ENCODE data around the gene CHST9.

The CHST9 gene

DNA sequence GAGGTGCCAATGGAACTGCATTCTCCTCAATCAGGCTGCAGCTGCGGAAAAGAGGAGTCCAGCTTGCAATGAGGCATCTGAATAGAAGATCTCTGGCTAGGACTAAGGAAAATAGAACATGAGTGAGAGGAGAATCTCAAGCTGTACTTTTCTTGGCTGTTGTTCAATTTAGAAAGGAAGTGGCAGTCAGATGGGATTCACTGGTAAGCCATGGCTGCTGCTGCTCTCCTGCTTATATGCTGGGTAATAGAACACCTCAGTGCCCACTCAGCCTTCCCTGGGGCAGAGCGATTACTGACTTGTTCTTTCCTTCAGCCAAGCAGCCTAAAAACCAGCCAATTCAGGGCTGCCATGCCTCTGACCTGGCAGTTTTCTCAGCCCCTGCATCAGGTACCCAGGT is 17.6 kb upstream of the CHST9 start:
- CTCF ChIA-PET = no interaction called here
- DNase-seq (ENCODE audit: extremely low spot score) = no peak
- POLR2A ChIA-PET = no interaction called here
- TF ChIP-seq LEF1 (IDR thresholded peaks at IDR 0.05; ENCODE audit: borderline replicate concordance) (no peak), FOXM1 (IDR thresholded peaks at IDR 0.05; ENCODE audit: borderline replicate concordance) (no peak), SUZ12 (IDR thresholded peaks at IDR 0.05) (no peak), ZNF384 (IDR thresholded peaks at IDR 0.05) (no peak), SP1 (IDR thresholded peaks at IDR 0.05) (no peak)

- TF ChIP-seq FOXK2 (IDR thresholded peaks at IDR 0.05) = no peak
- TF ChIP-seq ARNT (IDR thresholded peaks at IDR 0.05) = no peak
- no peak for TF ChIP-seq NFRKB (IDR thresholded peaks at IDR 0.05)
- TF ChIP-seq ZNF384 (IDR thresholded peaks at IDR 0.05) = no peak
- POLR2A ChIA-PET = no interaction called here
- DNase-seq (ENCODE audit: extremely low spot score) = no peak
- CTCF ChIA-PET = no interaction called here
Measured at GRCh38 chr18:27198036-27198435, 12.9 kb upstream of the CHST9 start.

- no peak for DNase-seq (ENCODE audit: extremely low spot score)
- POLR2A ChIA-PET = no interaction called here
- no peak for TF ChIP-seq TARDBP (IDR thresholded peaks at IDR 0.05)
- no peak for TF ChIP-seq NFRKB (IDR thresholded peaks at IDR 0.05)
- no peak for TF ChIP-seq SUZ12 (IDR thresholded peaks at IDR 0.05)
- no peak for TF ChIP-seq PKNOX1 (IDR thresholded peaks at IDR 0.05)
- no peak for TF ChIP-seq CTBP1 (IDR thresholded peaks at IDR 0.05; ENCODE audit: borderline replicate concordance)
- no peak for TF ChIP-seq SP1 (IDR thresholded peaks at IDR 0.05)
- CTCF ChIA-PET = no interaction called here
Measured at GRCh38 chr18:27188309-27188708, 3.2 kb upstream of the CHST9 start.

- ChIA-PET POLR2A (no interaction called here), CTCF (no interaction called here)
- TF ChIP-seq FOXK2 (IDR thresholded peaks at IDR 0.05) = no peak
- TF ChIP-seq SP1 (IDR thresholded peaks at IDR 0.05) = no peak
- TF ChIP-seq TARDBP (IDR thresholded peaks at IDR 0.05) = no peak
- no peak for DNase-seq (ENCODE audit: extremely low spot score)
Measured at GRCh38 chr18:27185897-27186296, 789 bp upstream of the CHST9 start.

GRCh38 chr18:27184115-27185024 is 738 bp downstream of the CHST9 start:
- TF ChIP-seq CTBP1 (IDR thresholded peaks at IDR 0.05; ENCODE audit: borderline replicate concordance) = no peak
- no peak for TF ChIP-seq HDGF (IDR thresholded peaks at IDR 0.05; ENCODE audit: borderline replicate concordance)
- TF ChIP-seq SP1 (IDR thresholded peaks at IDR 0.05) = no peak
- no peak for TF ChIP-seq ELF4 (IDR thresholded peaks at IDR 0.05)
- TF ChIP-seq PKNOX1 (IDR thresholded peaks at IDR 0.05) = no peak
- TF ChIP-seq TARDBP (IDR thresholded peaks at IDR 0.05) = no peak
- TF ChIP-seq ARNT (IDR thresholded peaks at IDR 0.05) = no peak
- TF ChIP-seq NFRKB (IDR thresholded peaks at IDR 0.05) = no peak
- TF ChIP-seq FOXM1 (IDR thresholded peaks at IDR 0.05; ENCODE audit: borderline replicate concordance) = no peak
- TF ChIP-seq FOXA1 (IDR thresholded peaks at IDR 0.05) = no peak
- TF ChIP-seq LEF1 (IDR thresholded peaks at IDR 0.05; ENCODE audit: borderline replicate concordance) = no peak
- no peak for TF ChIP-seq L3MBTL2 (conservative IDR thresholded peaks at IDR 0.05)
- TF ChIP-seq FOXK2 (IDR thresholded peaks at IDR 0.05) = no peak
- no peak for TF ChIP-seq SUZ12 (IDR thresholded peaks at IDR 0.05)
- no peak for TF ChIP-seq BHLHE40 (IDR thresholded peaks at IDR 0.05; ENCODE audit: borderline replicate concordance)
- no peak for TF ChIP-seq ZNF384 (IDR thresholded peaks at IDR 0.05)
- CTCF ChIA-PET = interaction anchor here (0.6 kb wide), 1 partner anchor 113 kb away, joined by 3 read pairs; no protein-coding TSS in a partner anchor
- POLR2A ChIA-PET = no interaction called here
- DNase-seq (ENCODE audit: extremely low spot score) = peak; percentile 23

- ChIA-PET POLR2A (no interaction called here), CTCF (no interaction called here)
- no peak for TF ChIP-seq PKNOX1 (IDR thresholded peaks at IDR 0.05)
- TF ChIP-seq FOXK2 (IDR thresholded peaks at IDR 0.05) = no peak
- no peak for TF ChIP-seq FOXM1 (IDR thresholded peaks at IDR 0.05; ENCODE audit: borderline replicate concordance)
- no peak for TF ChIP-seq CTBP1 (IDR thresholded peaks at IDR 0.05; ENCODE audit: borderline replicate concordance)
- TF ChIP-seq BHLHE40 (IDR thresholded peaks at IDR 0.05; ENCODE audit: borderline replicate concordance) = no peak
- no peak for TF ChIP-seq L3MBTL2 (conservative IDR thresholded peaks at IDR 0.05)
- DNase-seq (ENCODE audit: extremely low spot score) = no peak
Measured at GRCh38 chr18:27181726-27182125, 3.4 kb downstream of the CHST9 start.

DNA sequence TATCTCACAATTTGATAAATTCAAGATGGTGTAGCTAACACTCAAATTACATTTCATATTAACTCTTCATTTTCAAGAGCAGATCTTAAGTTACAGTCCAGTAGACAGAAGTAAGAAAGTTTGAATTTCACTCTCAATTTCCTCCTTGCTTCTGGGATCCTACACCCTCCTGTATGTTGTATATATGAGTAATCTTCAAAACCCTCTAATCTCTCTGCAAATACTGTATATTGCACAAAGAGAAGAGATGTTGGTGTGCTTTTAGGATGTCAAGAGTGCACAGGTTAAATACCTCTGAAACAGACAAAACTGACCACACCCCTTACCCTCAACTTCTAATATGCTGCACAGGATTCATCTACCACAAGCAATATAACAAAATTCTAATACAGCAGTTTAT is 6.7 kb downstream of the CHST9 start:
- no peak for TF ChIP-seq FOXK2 (IDR thresholded peaks at IDR 0.05)
- no peak for TF ChIP-seq SP1 (IDR thresholded peaks at IDR 0.05)
- no peak for TF ChIP-seq SUZ12 (IDR thresholded peaks at IDR 0.05)
- TF ChIP-seq ZNF384 (IDR thresholded peaks at IDR 0.05) = no peak
- TF ChIP-seq ARNT (IDR thresholded peaks at IDR 0.05) = no peak
- TF ChIP-seq TARDBP (IDR thresholded peaks at IDR 0.05) = no peak
- no peak for TF ChIP-seq FOXM1 (IDR thresholded peaks at IDR 0.05; ENCODE audit: borderline replicate concordance)
- no peak for TF ChIP-seq NFRKB (IDR thresholded peaks at IDR 0.05)
- no peak for TF ChIP-seq CTBP1 (IDR thresholded peaks at IDR 0.05; ENCODE audit: borderline replicate concordance)
- no peak for TF ChIP-seq BHLHE40 (IDR thresholded peaks at IDR 0.05; ENCODE audit: borderline replicate concordance)
- no peak for TF ChIP-seq HDGF (IDR thresholded peaks at IDR 0.05; ENCODE audit: borderline replicate concordance)
- TF ChIP-seq ELF4 (IDR thresholded peaks at IDR 0.05) = no peak
- no peak for TF ChIP-seq LEF1 (IDR thresholded peaks at IDR 0.05; ENCODE audit: borderline replicate concordance)
- no peak for DNase-seq (ENCODE audit: extremely low spot score)
- CTCF ChIA-PET = no interaction called here
- POLR2A ChIA-PET = no interaction called here

Data from HEK293T (cell line).